Transverse colon (tissue), 4 donors: ENCODE results near the gene SLC29A1.

Experiments
- EP300 ChIP-seq: sonication (generic); formaldehyde crosslinking; IDR thresholded peaks from one replicate; pipeline ENCODE4 v1.6.1; 2017; ENCODE audit warnings: antibody characterized with exemption, low read depth
- POLR2A ChIP-seq: fragments of 450-650 bp; IDR thresholded peaks from one replicate; pipeline ENCODE4 v1.6.1; 2016; ENCODE audit warnings: antibody characterized with exemption, mild to moderate bottlenecking, moderate library complexity
- POLR2AphosphoS5 ChIP-seq, 3 donors: sonication (generic); formaldehyde crosslinking; IDR thresholded peaks; one replicate each; pipeline ENCODE4 v1.6.1; 2016; ENCODE audit warnings: antibody characterized with exemption in 3 of 3
- TF ChIP-seq, protein P1 (sequence below), 5 experiments: fragments of 200-600 bp in 3 of 5; fragments of 450-650 bp in 2 of 5; sonication (generic) in 3 of 5; IDR thresholded peaks; 1 replicate in 2 of 5; 2 replicates in 3 of 5; pipeline ENCODE4 v1.5.1; 2016 to 2017; ENCODE audit warnings: antibody characterized with exemption in 5 of 5, inconsistent platforms in 3 of 5, mild to moderate bottlenecking in 2 of 5, moderate library complexity in 1 of 5

DNA sequence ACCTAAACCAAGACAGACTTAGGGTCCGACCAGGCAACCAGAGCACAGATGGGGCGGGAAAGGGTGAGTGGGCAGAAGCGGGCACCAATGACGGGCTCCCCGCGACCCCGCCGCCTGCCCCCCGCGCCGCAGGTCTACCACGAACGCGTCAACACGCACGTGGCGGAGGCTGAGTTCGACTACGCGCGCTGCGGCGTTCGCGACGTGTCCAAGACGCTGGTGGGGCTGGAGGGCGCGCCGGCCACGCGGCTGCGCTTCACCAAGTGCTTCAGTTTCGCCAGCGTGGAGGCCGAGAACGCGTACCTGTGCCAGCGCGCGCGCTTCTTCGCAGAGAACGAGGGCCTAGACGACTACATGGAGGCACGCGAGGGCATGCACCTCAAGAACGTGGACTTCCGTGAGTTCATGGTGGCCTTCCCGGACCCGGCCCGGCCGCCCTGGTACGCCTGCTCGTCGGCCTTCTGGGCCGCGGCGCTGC is 51.9 kb downstream of the SLC29A1 start:
- TF ChIP-seq, protein P1, sequence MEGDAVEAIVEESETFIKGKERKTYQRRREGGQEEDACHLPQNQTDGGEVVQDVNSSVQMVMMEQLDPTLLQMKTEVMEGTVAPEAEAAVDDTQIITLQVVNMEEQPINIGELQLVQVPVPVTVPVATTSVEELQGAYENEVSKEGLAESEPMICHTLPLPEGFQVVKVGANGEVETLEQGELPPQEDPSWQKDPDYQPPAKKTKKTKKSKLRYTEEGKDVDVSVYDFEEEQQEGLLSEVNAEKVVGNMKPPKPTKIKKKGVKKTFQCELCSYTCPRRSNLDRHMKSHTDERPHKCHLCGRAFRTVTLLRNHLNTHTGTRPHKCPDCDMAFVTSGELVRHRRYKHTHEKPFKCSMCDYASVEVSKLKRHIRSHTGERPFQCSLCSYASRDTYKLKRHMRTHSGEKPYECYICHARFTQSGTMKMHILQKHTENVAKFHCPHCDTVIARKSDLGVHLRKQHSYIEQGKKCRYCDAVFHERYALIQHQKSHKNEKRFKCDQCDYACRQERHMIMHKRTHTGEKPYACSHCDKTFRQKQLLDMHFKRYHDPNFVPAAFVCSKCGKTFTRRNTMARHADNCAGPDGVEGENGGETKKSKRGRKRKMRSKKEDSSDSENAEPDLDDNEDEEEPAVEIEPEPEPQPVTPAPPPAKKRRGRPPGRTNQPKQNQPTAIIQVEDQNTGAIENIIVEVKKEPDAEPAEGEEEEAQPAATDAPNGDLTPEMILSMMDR (IDR thresholded peaks at IDR 0.05), result no peak
- TF ChIP-seq POLR2A (no peak), EP300 (no peak), POLR2AphosphoS5 (IDR thresholded peaks at IDR 0.05) (no peak)
